ENCODE data around the gene SECTM1. TPM values are rescaled to one million over a fixed set of nuclear protein-coding genes. Genes with fewer than 3 reads are reported as not detected.

SECTM1 gene
- polyA plus RNA-seq, 2 of the 4 experiments (the other 2 are of a cell fraction): 0.22 to 2.0 TPM

- CTCF ChIA-PET: interaction anchor here (1.2 kb wide), 1 partner anchor 44 kb away, joined by 3 read pairs; no protein-coding TSS in a partner anchor
- 75% methylated on average over 5 of the region's 5 CpGs for WGBS (ENCODE audit: missing lambda C conversion rate)
- Histone ChIP-seq H3K27ac (0 out of 6 replicates have a peak overlapping the region, but pooled peaks of 1 of the 2 experiments have one; percentile 5), H3K4me2 (no peak overlapping the region), H3K4me3 (no peak overlapping the region), H3K9me3 (no peaks in the 10 kb centered on the region), H3K4me1 (peaks cover 26% of the 10 kb centered on the region)
- ATAC-seq: no peak
- FAIRE-seq: no peak
- TF ChIP-seq ZSCAN20 (CRISPR knock-in tag; IDR thresholded peaks at IDR 0.05): no peak
- no peak for TF ChIP-seq RAD21 (conservative IDR thresholded peaks at IDR 0.05 in 1 of 2, IDR thresholded peaks at IDR 0.05 in 1 of 2)
- no peak for TF ChIP-seq RNF2 (IDR thresholded peaks at IDR 0.05; ENCODE audit: borderline replicate concordance, low read depth)
- no peak for TF ChIP-seq NR3C1 (IDR thresholded peaks at IDR 0.05)
- TF ChIP-seq REST (IDR thresholded peaks at IDR 0.05): no peak
- TF ChIP-seq HOXB5 (CRISPR knock-in tag; IDR thresholded peaks at IDR 0.05): no peak
- TF ChIP-seq EP300 (IDR thresholded peaks at IDR 0.05): no peak
- DNase-seq (ENCODE audit: low read depth in 1 of 2, low spot score in 1 of 2): no peak
- POLR2A ChIA-PET: no interaction called here
Measured at GRCh38 chr17:82276938-82277337, 56.6 kb downstream of the SECTM1 start.

GRCh38 chr17:82275326-82275725 is 58.2 kb downstream of the SECTM1 start:
- FAIRE-seq (no peak), DNase-seq (ENCODE audit: low read depth in 1 of 2, low spot score in 1 of 2) (no peak), ATAC-seq (no peak)
- H3K4me1 ChIP-seq: peaks cover 29% of the 10 kb centered on the region
- H3K9me3 ChIP-seq: no peaks in the 10 kb centered on the region
- ChIA-PET POLR2A (interaction anchor here (1.2 to 3.0 kb wide), 3 partner anchors 8 to 17 kb away, joined by 4 to 16 read pairs (median 4); no protein-coding TSS in a partner anchor), CTCF (interaction anchor here (0.9 to 2.5 kb wide), 8 partner anchors 8 to 46 kb away, joined by 3 to 19 read pairs (median 3); no protein-coding TSS in a partner anchor)
- TF ChIP-seq POLR2A (IDR thresholded peaks at IDR 0.05; ENCODE audit: low read length) (no peak), EHF (CRISPR knock-in tag; IDR thresholded peaks at IDR 0.05) (no peak), CBX2 (IDR thresholded peaks at IDR 0.05; ENCODE audit: borderline replicate concordance, low read depth) (no peak), EP300 (IDR thresholded peaks at IDR 0.05) (no peak), HOXA7 (CRISPR knock-in tag; IDR thresholded peaks at IDR 0.05) (no peak), MAZ (IDR thresholded peaks at IDR 0.05; ENCODE audit: borderline replicate concordance, low read depth, low read length) (no peak), RAD21 (conservative IDR thresholded peaks at IDR 0.05 in 1 of 2, IDR thresholded peaks at IDR 0.05 in 1 of 2) (no peak), RFX5 (IDR thresholded peaks at IDR 0.05) (no peak)
- H3K4me2 ChIP-seq: no peak overlapping the region
- no peak overlapping the region for H3K4me3 ChIP-seq
- no peak overlapping the region for H3K27ac ChIP-seq
- WGBS (ENCODE audit: missing lambda C conversion rate): 84% methylated on average over 14 of the region's 14 CpGs

- Histone ChIP-seq H3K4me1 (peaks cover 39% of the 10 kb centered on the region), H3K27ac (peak overlapping the region; percentile 99 to 100), H3K4me2 (peak overlapping the region; percentile 88), H3K4me3 (peak overlapping the region; percentile 97), H3K9me3 (no peaks in the 10 kb centered on the region)
- FAIRE-seq: no peak
- ATAC-seq: no peak
- DNase-seq (ENCODE audit: low read depth in 1 of 2, low spot score in 1 of 2): no peak
- 72% methylated on average over 27 of the region's 27 CpGs for WGBS (ENCODE audit: missing lambda C conversion rate)
- ChIA-PET CTCF (interaction anchor here (0.9 to 2.5 kb wide), 11 partner anchors 9 to 39 kb away, joined by 3 to 19 read pairs (median 3); no protein-coding TSS in a partner anchor), POLR2A (interaction anchor here (0.9 to 3.0 kb wide), 7 partner anchors 9 to 33 kb away, joined by 3 to 17 read pairs (median 7); no protein-coding TSS in a partner anchor)
- no peak for TF ChIP-seq KDM1A (IDR thresholded peaks at IDR 0.05; ENCODE audit: low read depth)
- no peak for TF ChIP-seq BHLHE40 (IDR thresholded peaks at IDR 0.05; ENCODE audit: low read depth, low read length)
- no peak for TF ChIP-seq RARB (CRISPR knock-in tag; IDR thresholded peaks at IDR 0.05)
- TF ChIP-seq FOXS1 (CRISPR knock-in tag; IDR thresholded peaks at IDR 0.05): no peak
- TF ChIP-seq RAD21 (conservative IDR thresholded peaks at IDR 0.05 in 1 of 2, IDR thresholded peaks at IDR 0.05 in 1 of 2): no peak
- TF ChIP-seq HEYL (CRISPR knock-in tag; IDR thresholded peaks at IDR 0.05): no peak
- TF ChIP-seq HMGXB4 (CRISPR knock-in tag; IDR thresholded peaks at IDR 0.05; ENCODE audit: borderline replicate concordance): no peak
- TF ChIP-seq MAZ (IDR thresholded peaks at IDR 0.05; ENCODE audit: borderline replicate concordance, low read depth, low read length): no peak
- no peak for TF ChIP-seq EHF (CRISPR knock-in tag; IDR thresholded peaks at IDR 0.05)
- no peak for TF ChIP-seq KDM5A (IDR thresholded peaks at IDR 0.05)
- TF ChIP-seq CTCF (IDR thresholded peaks at IDR 0.05): no peak
Measured at GRCh38 chr17:82274134-82275020, 59.2 kb downstream of the SECTM1 start.
